ENCODE data around the gene CDC25B.

CDC25B gene

GRCh38 chr20:3763671-3764601 is 32.2 kb upstream of the CDC25B start:
- DNase-seq (ENCODE audit: insufficient read length, low spot score): no peak

GRCh38 chr20:3764659-3765058 is 31.5 kb upstream of the CDC25B start:
- no peak for FAIRE-seq

More at GRCh38 chr20:3763671-3764601, 32.2 kb upstream of the CDC25B start:
- no peak for FAIRE-seq

GRCh38 chr20:3765171-3765882 is 30.8 kb upstream of the CDC25B start:
- FAIRE-seq: no peak
- DNase-seq (ENCODE audit: insufficient read length, low spot score): no peak

More at GRCh38 chr20:3764659-3765058, 31.5 kb upstream of the CDC25B start:
- no peak for DNase-seq (ENCODE audit: insufficient read length, low spot score)

- FAIRE-seq: no peak
These were observed 29.5 kb upstream of the CDC25B start for GRCh38 chr20:3766422-3767109.

GRCh38 chr20:3767110-3767426 is 29.0 kb upstream of the CDC25B start:
- FAIRE-seq: no peak
- DNase-seq (ENCODE audit: insufficient read length, low spot score): no peak

More at GRCh38 chr20:3766422-3767109, 29.5 kb upstream of the CDC25B start:
- no peak for DNase-seq (ENCODE audit: insufficient read length, low spot score)

- peak; percentile 98 for DNase-seq (ENCODE audit: insufficient read length, low spot score)
- FAIRE-seq: peak; percentile 98
These were observed 28.4 kb upstream of the CDC25B start, which contains the start of gene ADISSP for GRCh38 chr20:3767427-3768341. Gene ADISSP (minus strand): TSS chr20:3767753. CDS start chr20:3760100, 7,653 bp downstream.

- FAIRE-seq: peak; percentile 89
- DNase-seq (ENCODE audit: insufficient read length, low spot score): no peak
These were observed 27.6 kb upstream of the CDC25B start for GRCh38 chr20:3768342-3769130.

GRCh38 chr20:3771552-3772058 is 24.5 kb upstream of the CDC25B start:
- FAIRE-seq: no peak

GRCh38 chr20:3775457-3776108 is 20.5 kb upstream of the CDC25B start:
- no peak for FAIRE-seq

More at GRCh38 chr20:3771552-3772058, 24.5 kb upstream of the CDC25B start:
- DNase-seq (ENCODE audit: insufficient read length, low spot score): no peak

GRCh38 chr20:3777381-3777715 is 18.8 kb upstream of the CDC25B start:
- DNase-seq (ENCODE audit: insufficient read length, low spot score) (no peak), FAIRE-seq (peak; percentile 45)

More at GRCh38 chr20:3775457-3776108, 20.5 kb upstream of the CDC25B start:
- no peak for DNase-seq (ENCODE audit: insufficient read length, low spot score)

GRCh38 chr20:3777716-3778629 is 18.1 kb upstream of the CDC25B start:
- FAIRE-seq (no peak), DNase-seq (ENCODE audit: insufficient read length, low spot score) (no peak)

GRCh38 chr20:3778976-3779375 is 17.1 kb upstream of the CDC25B start:
- FAIRE-seq (no peak), DNase-seq (ENCODE audit: insufficient read length, low spot score) (no peak)

- peak; percentile 92 for FAIRE-seq
- peak; percentile 94 for DNase-seq (ENCODE audit: insufficient read length, low spot score)
These were observed 14.8 kb upstream of the CDC25B start, which contains the start of gene SPEF1 for GRCh38 chr20:3781153-3781910. Gene SPEF1 (minus strand): TSS chr20:3781448. CDS start chr20:3781287, 161 bp downstream.

GRCh38 chr20:3782597-3782996 is 13.5 kb upstream of the CDC25B start:
- FAIRE-seq (no peak), DNase-seq (ENCODE audit: insufficient read length, low spot score) (no peak)

- DNase-seq (ENCODE audit: insufficient read length, low spot score) (no peak), FAIRE-seq (no peak)
These were observed 13.0 kb upstream of the CDC25B start for GRCh38 chr20:3783068-3783489.

GRCh38 chr20:3783511-3784195 is 12.5 kb upstream of the CDC25B start:
- FAIRE-seq (no peak), DNase-seq (ENCODE audit: insufficient read length, low spot score) (no peak)
